GM23338 (cell line): ENCODE results near the gene RBKS. TPM values are rescaled to one million over a fixed set of nuclear protein-coding genes. Genes with fewer than 3 reads are reported as not detected.

ENCODE experiments used
- ATAC-seq: fragments of 200-7000 bp; cut with Tn5 transposase; 3 replicates; pipeline ENCODE4 v1.9.1; 2020
- DNase-seq: peaks from one replicate; pipeline ENCODE4 v3.0.0-alpha.2; 2015; ENCODE audit warnings: low spot score
- H2AFZ ChIP-seq: fragments of 200-600 bp; sonication (generic); 2 replicates; pipeline ENCODE4 v1.8.0; 2016; ENCODE audit warnings: antibody characterized with exemption, mild to moderate bottlenecking, moderate library complexity
- H3F3A ChIP-seq: fragments of 200-600 bp; sonication (generic); replicated peaks from 2 replicates; pipeline ENCODE4 v1.8.0; 2017; ENCODE audit warnings: antibody characterized with exemption, mixed run types, low read depth
- H3K27ac ChIP-seq: fragments of 200-600 bp; sonication (generic); 2 replicates; pipeline ENCODE4 v1.6.1; 2016; ENCODE audit warnings: low read depth
- H3K27me3 ChIP-seq: fragments of 200-600 bp; sonication (generic); 2 replicates; pipeline ENCODE4 v1.8.0; 2016; ENCODE audit warnings: mild to moderate bottlenecking, mixed run types, moderate library complexity; ENCODE audit not compliant: insufficient read depth
- H3K36me3 ChIP-seq: fragments of 200-600 bp; sonication (generic); 2 replicates; pipeline ENCODE4 v1.8.0; 2016; ENCODE audit warnings: mild to moderate bottlenecking; ENCODE audit not compliant: insufficient read depth
- H3K4me1 ChIP-seq: fragments of 200-600 bp; sonication (generic); 2 replicates; pipeline ENCODE4 v1.8.0; 2016; ENCODE audit warnings: mild to moderate bottlenecking, moderate library complexity; ENCODE audit not compliant: insufficient read depth
- H3K4me2 ChIP-seq: fragments of 200-600 bp; sonication (generic); 2 replicates; pipeline ENCODE4 v1.7.1; 2017; ENCODE audit warnings: mixed run types
- H3K4me3 ChIP-seq: fragments of 200-600 bp; sonication (generic); 2 replicates; pipeline ENCODE4 v1.6.1; 2016; ENCODE audit warnings: mixed run types
- H3K79me2 ChIP-seq: fragments of 200-600 bp; sonication (generic); replicated peaks from 2 replicates; pipeline ENCODE4 v1.8.0; 2017; ENCODE audit warnings: mild to moderate bottlenecking; ENCODE audit not compliant: insufficient read depth
- H3K9me2 ChIP-seq: fragments of 200-600 bp; sonication (generic); 2 replicates; pipeline ENCODE4 v1.8.0; 2017; ENCODE audit not compliant: insufficient read depth
- H4K20me1 ChIP-seq: fragments of 200-600 bp; sonication (generic); replicated peaks from 2 replicates; pipeline ENCODE4 v1.8.0; 2017; ENCODE audit warnings: mild to moderate bottlenecking; ENCODE audit not compliant: insufficient read depth
- H3K27ac Mint-ChIP-seq: 2 replicates; pipeline ENCODE4 v1.8.0; 2020; ENCODE audit warnings: inconsistent platforms, mild to moderate bottlenecking, moderate library complexity, mixed read lengths
- H3K27me3 Mint-ChIP-seq: 3 replicates; pipeline ENCODE4 v1.8.0; 2022; ENCODE audit warnings: low read depth, mild to moderate bottlenecking, moderate library complexity, mixed read lengths, inconsistent platforms; ENCODE audit not compliant: insufficient read depth, poor library complexity
- H3K36me3 Mint-ChIP-seq: 3 replicates; pipeline ENCODE4 v1.8.0; 2021; ENCODE audit warnings: low read depth, mild to moderate bottlenecking, inconsistent platforms, moderate library complexity, mixed read lengths
- H3K4me1 Mint-ChIP-seq: 3 replicates; pipeline ENCODE4 v1.8.0; 2020; ENCODE audit warnings: mild to moderate bottlenecking, inconsistent platforms, mixed read lengths
- H3K4me3 Mint-ChIP-seq: 3 replicates; pipeline ENCODE4 v1.8.0; 2021; ENCODE audit warnings: moderate library complexity, mild to moderate bottlenecking, inconsistent platforms, mixed read lengths
- H3K9me3 Mint-ChIP-seq: 3 replicates; pipeline ENCODE4 v1.8.0; 2020; ENCODE audit warnings: moderate library complexity, mild to moderate bottlenecking, inconsistent platforms, mixed read lengths
- CREB1 ChIP-seq: fragments of 250-450 bp; sonication (Bioruptor Pico); IDR thresholded peaks from 2 replicates; pipeline ENCODE4 v1.5.0; 2020; ENCODE audit warnings: low read depth, mild to moderate bottlenecking, moderate library complexity
- CTCF ChIP-seq, 2 experiments: fragments of 200-600 bp in 1 of 2; sonication (generic) in 1 of 2; conservative IDR thresholded peaks; 2 replicates each; pipeline versions ENCODE4 v1.5.1 to v1.6.1; 2016 to 2017; ENCODE audit warnings: antibody characterized with exemption in 2 of 2, low read depth in 2 of 2, mild to moderate bottlenecking in 2 of 2, moderate library complexity in 1 of 2
- ETS1 ChIP-seq: IDR thresholded peaks from 2 replicates; pipeline ENCODE4 v1.6.1; 2016; ENCODE audit warnings: antibody characterized with exemption
- EZH2 ChIP-seq: fragments of 200-600 bp; sonication (generic); IDR thresholded peaks from one replicate; pipeline ENCODE4 v1.8.0; 2017; ENCODE audit warnings: antibody characterized with exemption, mild to moderate bottlenecking, low read depth; ENCODE audit not compliant: unreplicated experiment
- EZH2phosphoT487 ChIP-seq: fragments of 200-600 bp; sonication (generic); IDR thresholded peaks from one replicate; pipeline ENCODE4 v1.8.1; 2018; ENCODE audit warnings: antibody characterized with exemption; ENCODE audit not compliant: unreplicated experiment
- JUNB ChIP-seq: IDR thresholded peaks from one replicate; pipeline ENCODE4 v1.6.1; 2016; ENCODE audit warnings: antibody characterized with exemption; ENCODE audit not compliant: unreplicated experiment
- REST ChIP-seq: IDR thresholded peaks from one replicate; pipeline ENCODE4 v1.6.1; 2018; ENCODE audit warnings: antibody characterized with exemption; ENCODE audit not compliant: unreplicated experiment
- STAT1 ChIP-seq: IDR thresholded peaks from one replicate; pipeline ENCODE4 v1.6.1; 2016; ENCODE audit warnings: antibody characterized with exemption; ENCODE audit not compliant: unreplicated experiment
- ZNF114 ChIP-seq: fragments of 250-450 bp; sonication (Bioruptor Pico); IDR thresholded peaks from 2 replicates; pipeline ENCODE4 v1.5.0; 2020; ENCODE audit warnings: mild to moderate bottlenecking, moderate library complexity
- ZNF331 ChIP-seq: fragments of 250-450 bp; sonication (Bioruptor Pico); IDR thresholded peaks from 2 replicates; pipeline ENCODE4 v1.5.0; 2020; ENCODE audit warnings: low read depth, mild to moderate bottlenecking, moderate library complexity
- polyA plus RNA-seq: library from polyadenylated mRNA; unstranded; fragments of >200 nt; fragmentation: Nextera tagmentation; extraction: Ambion mirVana; gene quantifications from 2 replicates; pipeline ENCODE4 v1.2.1, GENCODE V29; 2016
- total RNA-seq: library from RNA; depleted of rRNA; stranded (reverse); fragments of >200 nt; shearing (Covaris generic); gene quantifications from 2 replicates; pipeline ENCODE4 v1.2.3, GENCODE V29; 2014

RBKS gene
- total and polyA plus RNA-seq, 2 experiments from 2014 or later, result 1.3 to 1.5 TPM

GRCh38 chr2:27799646-27800010 is 90.6 kb downstream of the RBKS start:
- H3K27me3 ChIP-seq, result no peaks in the 10 kb centered on the region
- DNase-seq (no peak), ATAC-seq (no peak)
- Mint-ChIP-seq H3K4me3 (no peak overlapping the region), H3K4me1 (no peaks in the 10 kb centered on the region), H3K27me3 (peaks cover 5% of the 10 kb centered on the region), H3K9me3 (no peaks in the 10 kb centered on the region; the same call in 2 of the 3 replicates), H3K27ac (no peak overlapping the region), H3K36me3 (no peaks in the 10 kb centered on the region)
- TF ChIP-seq REST (no peak), EZH2 (no peak), JUNB (no peak), STAT1 (no peak), ZNF331 (CRISPR knock-in tag) (no peak), CTCF (conservative IDR thresholded peaks at IDR 0.05; ENCODE audit: low read depth in 2 of 2) (no peak), ZNF114 (no peak), ETS1 (no peak), CREB1 (CRISPR knock-in tag) (no peak), EZH2phosphoT487 (no peak)
- H3F3A ChIP-seq, result no peaks in the 10 kb centered on the region
- H3K27ac ChIP-seq, result no peak overlapping the region
- H3K36me3 ChIP-seq, result no peaks in the 10 kb centered on the region
- no peak overlapping the region for H3K4me3 ChIP-seq
- H3K4me2 ChIP-seq, result no peak overlapping the region
- no peak overlapping the region for H2AFZ ChIP-seq
- no peaks in the 10 kb centered on the region for H3K9me2 ChIP-seq
- no peaks in the 10 kb centered on the region for H3K79me2 ChIP-seq
- H3K4me1 ChIP-seq, result no peaks in the 10 kb centered on the region
- no peaks in the 10 kb centered on the region for H4K20me1 ChIP-seq
